Stomach (tissue), 9 donors: Measurements from ENCODE around the gene ADSS1. TPM values are rescaled to one million over a fixed set of nuclear protein-coding genes. Genes with fewer than 3 reads are reported as not detected.
"Not testable (repeated sequence)": the region's sequence is repeated elsewhere in the genome, so short reads cannot be mapped to it uniquely, and the experiment has no call there.

ENCODE experiments used
- DNase-seq, 2 donors: peaks; one replicate each; pipeline versions ENCODE4 v3.0.0 to v3.0.0-alpha.2; 2013 to 2019
- H3K27ac ChIP-seq, 5 donors: fragments of 200-600 bp in 4 of 5; sonication (generic) in 4 of 5; one replicate each; pipeline ENCODE4 v1.5.1; 2013 to 2019; ENCODE audit warnings: mild to moderate bottlenecking in 1 of 5, moderate library complexity in 1 of 5
- H3K27me3 ChIP-seq, 3 donors: fragments of 200-600 bp; sonication (generic); one replicate each; pipeline ENCODE4 v1.5.1; 2017 to 2019; ENCODE audit warnings: mixed run types in 1 of 3
- H3K36me3 ChIP-seq, 4 donors: fragments of 200-600 bp; sonication (generic); 1 replicate in 3 of 4; 2 replicates in 1 of 4; pipeline ENCODE4 v1.5.1; 2016 to 2019
- H3K4me1 ChIP-seq, 4 donors: fragments of 200-600 bp; sonication (generic); one replicate each; pipeline ENCODE4 v1.5.1; 2016 to 2019
- H3K4me3 ChIP-seq, 4 donors: fragments of 200-600 bp; sonication (generic) in 3 of 4; one replicate each; pipeline ENCODE4 v1.5.1; 2016 to 2019; ENCODE audit warnings: mild to moderate bottlenecking in 1 of 4
- H3K9me3 ChIP-seq, 4 donors: fragments of 200-600 bp; sonication (generic); one replicate each; pipeline ENCODE4 v1.5.1; 2016 to 2019
- EP300 ChIP-seq: sonication (generic); formaldehyde crosslinking; IDR thresholded peaks from one replicate; pipeline ENCODE4 v1.6.1; 2017; ENCODE audit warnings: antibody characterized with exemption
- POLR2A ChIP-seq, 4 donors: fragments of 450-650 bp; IDR thresholded peaks; one replicate each; pipeline ENCODE4 v1.6.1; 2016; ENCODE audit warnings: antibody characterized with exemption in 4 of 4, control low read depth in 2 of 4, mild to moderate bottlenecking in 1 of 4, moderate library complexity in 1 of 4
- POLR2AphosphoS5 ChIP-seq, 3 donors: sonication (generic); formaldehyde crosslinking; IDR thresholded peaks; one replicate each; pipeline ENCODE4 v1.6.1; 2016; ENCODE audit warnings: antibody characterized with exemption in 3 of 3
- WGBS, 5 donors: extraction: QIAGEN DNeasy Blood & Tissue Kit in 3 of 5; methylation state at CpG; one replicate each; pipeline versions ENCODE4 v1.1.5 to v1.1.7; 2013 to 2018; 5-methylcytosine and 5-hydroxymethylcytosine counted together
- intact Hi-C: fragments of 100-400 bp; cut with DNase I; formaldehyde crosslinking; loops from one replicate; pipeline ENCODE4 v1.15.1; 2023; ENCODE audit warnings: low total_unique reads
- polyA plus RNA-seq, 3 donors: library from polyadenylated mRNA; stranded (reverse); fragments of 200-250 nt; gene quantifications; one replicate each; pipeline ENCODE4 v1.2.3, GENCODE V29; 2013
- total RNA-seq, 5 donors: library from RNA; depleted of rRNA; stranded (reverse); fragments of >200 nt; gene quantifications; one replicate each; pipeline versions ENCODE4 v1.1.0 to v1.2.3, GENCODE V29; 2014 to 2016
- TF ChIP-seq, protein P1 (sequence below), 7 experiments: fragments of 450-650 bp in 4 of 7; fragments of 200-600 bp in 3 of 7; sonication (generic) in 3 of 7; IDR thresholded peaks; one replicate each; pipeline ENCODE4 v1.5.1; 2016 to 2019; ENCODE audit warnings: antibody characterized with exemption in 7 of 7, control low read depth in 2 of 7, mild to moderate bottlenecking in 1 of 7
- donor health status: healthy with polysubstance abuse.
- donor health status: Bipolar disorder and iron deficiency.
- donor health status: healthy.

Gene ADSS1
- total and polyA plus RNA-seq, 8 donors = 7.0 to 59.4 (median 12.3) TPM; not detected in 1

DNA sequence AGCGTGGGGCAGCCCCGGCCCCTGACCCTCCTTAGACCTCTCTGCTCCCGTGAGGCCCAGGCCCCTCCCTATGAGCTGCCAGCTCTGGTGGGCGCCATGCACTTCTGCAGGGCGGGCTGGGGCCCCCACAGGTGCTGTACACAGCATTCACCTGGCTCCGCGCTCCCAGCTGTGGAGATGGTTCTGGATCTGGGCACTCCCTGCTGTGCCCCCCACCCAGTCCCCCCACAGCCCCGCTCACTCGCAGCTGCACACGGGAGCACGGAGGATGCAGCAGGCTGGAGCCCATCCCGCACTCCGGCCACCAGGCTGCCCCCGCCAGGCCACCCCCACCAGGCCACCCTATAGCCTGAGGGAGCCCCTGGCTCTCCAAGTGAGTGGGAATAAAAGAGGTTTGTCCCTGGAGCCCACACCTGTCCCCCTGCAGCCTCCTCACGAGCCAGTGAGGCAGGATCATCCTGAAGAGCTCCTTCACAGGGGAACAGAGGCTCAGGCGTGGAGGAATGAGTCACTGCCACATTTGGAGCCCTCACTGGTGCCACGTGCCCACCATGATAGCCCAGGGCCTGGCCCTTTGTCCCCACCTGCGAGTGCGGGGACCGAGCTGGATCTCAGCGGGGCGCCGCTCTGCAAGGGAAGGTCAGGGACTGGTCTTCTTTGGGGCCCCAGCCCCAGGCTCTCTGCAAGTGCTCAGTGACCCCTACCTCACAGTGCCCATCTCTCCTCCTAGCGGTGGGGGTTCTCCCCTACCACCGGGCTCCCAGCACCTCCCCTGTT, 1.9 kb downstream of the ADSS1 start:
- H3K27me3 ChIP-seq = no peaks in the 10 kb centered on the region
- 66 to 77% (median 76%) methylated on average over 19 to 25 of the region's 25 CpGs for WGBS, 5 donors
- no peak for DNase-seq
- H3K4me1 ChIP-seq = peaks cover 29 to 56% (median 53%) of the 10 kb centered on the region in 4 donors
- no peak overlapping the region for H3K4me3 ChIP-seq
- intact Hi-C loops = no loop called here
- TF ChIP-seq POLR2AphosphoS5 (IDR thresholded peaks at IDR 0.05) = no peak
- no peak overlapping the region for H3K27ac ChIP-seq
- H3K36me3 ChIP-seq = peaks cover 0 to 9% (median 2%) of the 10 kb centered on the region in 4 donors
- H3K9me3 ChIP-seq = no peaks in the 10 kb centered on the region

DNA sequence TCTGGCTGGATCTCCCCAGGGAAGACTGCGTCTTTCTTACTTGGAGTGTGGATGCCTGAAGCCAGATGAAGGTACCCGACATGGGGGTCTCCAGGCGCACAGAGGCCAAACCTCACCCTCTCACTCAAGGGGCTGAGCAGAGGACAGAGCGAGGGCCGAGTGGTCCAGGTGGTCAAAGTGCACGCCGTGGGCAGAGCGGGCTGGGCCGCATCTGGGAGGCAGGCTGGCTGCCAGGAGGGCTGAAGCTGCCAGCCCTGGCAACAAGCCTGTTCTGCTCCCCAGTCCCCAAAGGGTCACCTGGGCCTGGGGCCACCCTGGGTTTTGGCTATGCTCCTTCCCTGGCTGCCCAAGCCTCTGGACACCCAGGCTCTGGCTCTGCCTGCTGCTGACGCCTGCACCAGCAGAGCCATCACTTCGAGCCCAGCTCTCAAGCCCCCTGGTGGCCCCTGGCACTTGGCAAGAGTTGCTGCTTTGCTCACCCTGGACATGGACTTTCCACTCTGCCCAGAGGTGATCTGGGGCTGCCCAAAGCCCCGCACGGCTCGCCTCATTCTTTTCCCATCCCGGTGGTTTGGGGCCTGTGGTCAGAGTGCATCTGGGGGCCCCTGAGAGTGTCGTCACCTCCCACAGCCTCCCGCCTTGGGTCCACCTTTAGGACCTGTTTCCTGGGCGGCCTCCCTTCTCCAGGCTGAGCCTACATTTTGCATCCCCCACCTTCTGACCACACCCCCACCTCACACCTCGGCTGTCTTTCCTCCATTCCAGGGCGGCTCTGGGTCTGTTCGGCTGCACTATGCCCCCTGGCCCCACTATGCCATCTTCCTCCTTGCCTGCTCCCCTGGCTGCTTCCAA, 2.8 kb downstream of the ADSS1 start:
- H3K27ac ChIP-seq = no peak overlapping the region
- WGBS, 5 donors = 53 to 61% (median 55%) methylated on average over 15 to 21 of the region's 21 CpGs

DNA sequence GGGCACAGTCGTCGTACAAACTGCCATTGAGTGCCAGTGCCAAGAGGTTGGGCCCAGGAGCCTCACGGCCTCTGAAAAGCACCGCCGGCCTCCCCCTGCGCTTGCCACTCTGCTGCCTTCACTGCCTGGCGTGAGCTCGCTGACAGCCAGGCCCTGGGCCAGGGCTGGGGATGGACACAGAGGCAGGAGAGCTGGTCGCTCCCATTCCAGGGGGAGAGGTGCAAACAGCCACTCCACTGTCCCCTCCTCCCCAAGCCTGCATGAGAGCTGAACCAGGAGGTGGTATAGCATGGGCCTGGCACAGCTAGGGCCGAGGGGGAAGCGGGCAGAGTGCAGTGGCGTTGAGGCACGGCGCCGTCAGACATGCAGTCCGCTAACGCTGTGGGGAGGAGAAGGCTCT, 4.6 kb downstream of the ADSS1 start:
- TF ChIP-seq EP300 = no peak
- 88 to 94% (median 91%) methylated on average over 10 to 17 of the region's 17 CpGs for WGBS, 5 donors
- Histone ChIP-seq H3K4me3 (no peak overlapping the region), H3K36me3 (no peaks in the 10 kb centered on the region), H3K4me1 (peaks cover 33 to 58% (median 56%) of the 10 kb centered on the region in 4 donors), H3K27me3 (no peaks in the 10 kb centered on the region), H3K27ac (no peak overlapping the region), H3K9me3 (no peaks in the 10 kb centered on the region)
- DNase-seq = no peak
- intact Hi-C loops = no loop called here

More for the DNA sequence above, 2.8 kb downstream of the ADSS1 start:
- no peak overlapping the region for H3K4me3 ChIP-seq
- DNase-seq = no peak
- H3K4me1 ChIP-seq = peaks cover 32 to 58% (median 58%) of the 10 kb centered on the region in 4 donors
- H3K9me3 ChIP-seq = no peaks in the 10 kb centered on the region
- H3K36me3 ChIP-seq = peaks cover 0 to 3% (median 1%) of the 10 kb centered on the region in 4 donors
- TF ChIP-seq EP300 (no peak), POLR2AphosphoS5 (IDR thresholded peaks at IDR 0.05) (no peak), POLR2A (IDR thresholded peaks at IDR 0.05) (no peak)
- TF ChIP-seq, protein P1, sequence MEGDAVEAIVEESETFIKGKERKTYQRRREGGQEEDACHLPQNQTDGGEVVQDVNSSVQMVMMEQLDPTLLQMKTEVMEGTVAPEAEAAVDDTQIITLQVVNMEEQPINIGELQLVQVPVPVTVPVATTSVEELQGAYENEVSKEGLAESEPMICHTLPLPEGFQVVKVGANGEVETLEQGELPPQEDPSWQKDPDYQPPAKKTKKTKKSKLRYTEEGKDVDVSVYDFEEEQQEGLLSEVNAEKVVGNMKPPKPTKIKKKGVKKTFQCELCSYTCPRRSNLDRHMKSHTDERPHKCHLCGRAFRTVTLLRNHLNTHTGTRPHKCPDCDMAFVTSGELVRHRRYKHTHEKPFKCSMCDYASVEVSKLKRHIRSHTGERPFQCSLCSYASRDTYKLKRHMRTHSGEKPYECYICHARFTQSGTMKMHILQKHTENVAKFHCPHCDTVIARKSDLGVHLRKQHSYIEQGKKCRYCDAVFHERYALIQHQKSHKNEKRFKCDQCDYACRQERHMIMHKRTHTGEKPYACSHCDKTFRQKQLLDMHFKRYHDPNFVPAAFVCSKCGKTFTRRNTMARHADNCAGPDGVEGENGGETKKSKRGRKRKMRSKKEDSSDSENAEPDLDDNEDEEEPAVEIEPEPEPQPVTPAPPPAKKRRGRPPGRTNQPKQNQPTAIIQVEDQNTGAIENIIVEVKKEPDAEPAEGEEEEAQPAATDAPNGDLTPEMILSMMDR (IDR thresholded peaks at IDR 0.05) = no peak
- intact Hi-C loops = no loop called here
- H3K27me3 ChIP-seq = no peaks in the 10 kb centered on the region

DNA sequence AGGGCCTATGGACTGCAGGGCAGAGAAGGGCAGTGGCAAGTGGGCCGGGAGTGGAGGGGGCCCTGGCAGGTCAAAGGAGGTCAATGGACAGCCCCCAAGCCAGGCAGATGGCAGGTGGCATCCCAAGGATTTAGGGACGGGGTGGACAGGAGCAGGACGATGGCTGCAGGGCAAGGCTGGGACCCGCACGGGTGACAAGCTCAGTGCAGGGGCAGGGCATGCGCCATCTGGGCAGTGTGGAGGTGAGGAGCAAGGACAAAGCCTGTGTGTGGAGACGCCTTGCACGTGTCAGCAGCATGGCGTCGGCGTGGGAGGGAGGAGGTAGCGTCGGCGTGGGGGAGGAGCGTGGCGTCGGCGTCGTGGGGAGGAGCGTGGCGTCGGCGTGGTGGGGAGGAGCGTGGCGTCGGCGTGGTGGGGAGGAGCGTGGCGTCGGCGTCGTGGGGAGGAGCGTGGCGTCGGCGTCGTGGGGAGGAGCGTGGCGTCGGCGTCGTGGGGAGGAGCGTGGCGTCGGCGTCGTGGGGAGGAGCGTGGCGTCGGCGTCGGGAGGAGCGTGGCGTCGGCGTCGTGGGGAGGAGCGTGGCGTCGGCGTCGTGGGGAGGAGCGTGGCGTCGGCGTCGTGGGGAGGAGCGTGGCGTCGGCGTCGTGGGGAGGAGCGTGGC, 5.3 kb downstream of the ADSS1 start:
- WGBS, 5 donors = 88 to 96% (median 94%) methylated on average over 24 to 66 of the region's 73 CpGs
- H3K4me3 ChIP-seq, DNase-seq, H3K27me3 ChIP-seq, H3K27ac ChIP-seq, intact Hi-C loops, H3K36me3 ChIP-seq, H3K9me3 ChIP-seq: not testable (repeated sequence)
- H3K4me1 ChIP-seq = peaks cover 30 to 59% (median 51%) of the 10 kb centered on the region in 4 donors

DNA sequence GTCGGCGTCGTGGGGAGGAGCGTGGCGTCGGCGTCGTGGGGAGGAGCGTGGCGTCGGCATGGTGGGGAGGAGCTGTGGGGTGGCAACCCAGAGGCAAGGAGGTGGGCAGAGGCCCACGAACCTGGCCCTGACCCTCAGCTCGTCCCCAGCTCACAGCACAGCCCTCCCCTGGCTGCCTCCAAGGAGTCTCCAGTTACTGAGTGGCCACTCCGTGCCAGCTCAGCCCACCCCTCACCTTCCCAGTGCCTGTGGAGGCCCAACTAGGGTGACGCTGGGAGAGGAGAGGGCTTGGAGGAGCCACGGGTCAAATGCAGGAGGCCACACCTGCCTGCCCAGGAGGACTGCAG, 5.8 kb downstream of the ADSS1 start:
- no peaks in the 10 kb centered on the region for H3K27me3 ChIP-seq
- H3K4me1 ChIP-seq = peaks cover 25 to 59% (median 46%) of the 10 kb centered on the region in 4 donors
- no peak for DNase-seq
- WGBS, 5 donors = 74 to 92% (median 90%) methylated on average over 5 to 16 of the region's 16 CpGs
- no peak for TF ChIP-seq EP300
- no peak for TF ChIP-seq POLR2A (IDR thresholded peaks at IDR 0.05)
- TF ChIP-seq, protein P1 (IDR thresholded peaks at IDR 0.05) = no peak
- TF ChIP-seq POLR2AphosphoS5 (IDR thresholded peaks at IDR 0.05) = no peak
- no peak overlapping the region for H3K27ac ChIP-seq
- H3K36me3 ChIP-seq = no peaks in the 10 kb centered on the region
- no peak overlapping the region for H3K4me3 ChIP-seq
- no peaks in the 10 kb centered on the region for H3K9me3 ChIP-seq
- intact Hi-C loops = no loop called here
